HG03108 (cell line): ENCODE measurements around the gene NLRC3.
"Not testable (repeated sequence)": the region's sequence is repeated elsewhere in the genome, so short reads cannot be mapped to it uniquely, and the experiment has no call there.

Experiments
- ATAC-seq: cut with Tn5 transposase; IDR thresholded peaks from one replicate; pipeline ENCODE4 v1.9.1; 2021; ENCODE audit warnings: moderate library complexity; ENCODE audit not compliant: unreplicated experiment

NLRC3 gene

DNA sequence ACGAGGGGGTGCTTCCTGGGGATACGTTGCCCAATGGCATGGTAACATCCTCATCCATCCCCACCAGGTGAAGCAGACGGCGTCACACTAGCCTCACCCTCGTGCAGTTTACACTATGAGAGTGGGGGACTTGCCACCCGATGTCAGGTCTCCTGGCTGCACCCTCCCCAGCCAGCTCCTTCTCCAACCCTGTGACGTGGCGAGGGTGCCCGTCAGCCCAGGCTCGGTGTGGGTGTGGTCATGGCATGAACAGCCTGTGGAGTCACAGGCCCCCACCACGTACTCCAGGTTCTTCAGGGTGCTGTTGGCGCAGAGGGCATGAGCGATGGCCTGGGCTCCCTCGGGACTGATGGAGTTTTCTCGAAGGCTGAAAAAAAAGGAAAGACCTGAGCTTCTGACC lies 28.3 kb downstream of the NLRC3 start:
- no peak for ATAC-seq

DNA sequence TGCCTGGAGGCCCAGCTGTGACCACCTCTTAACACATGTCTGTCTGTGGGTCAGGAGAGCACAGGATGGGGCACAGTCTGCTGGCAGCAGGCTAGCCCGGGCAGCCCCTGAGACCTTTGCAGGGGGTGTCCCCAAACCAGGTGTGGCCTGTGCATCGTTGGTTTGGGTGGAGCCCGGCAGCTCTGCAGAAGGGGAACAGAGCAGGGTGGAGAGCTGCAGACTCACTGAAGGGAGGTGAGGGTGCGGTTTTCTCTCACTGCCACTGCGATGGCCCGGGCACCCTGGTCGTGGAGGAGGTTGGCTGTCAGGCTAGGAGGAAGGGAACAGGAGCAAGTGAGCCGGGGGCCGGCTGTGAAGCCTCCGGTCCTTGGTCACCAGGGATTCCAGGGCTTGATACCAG lies 28.8 kb downstream of the NLRC3 start:
- no peak for ATAC-seq

DNA sequence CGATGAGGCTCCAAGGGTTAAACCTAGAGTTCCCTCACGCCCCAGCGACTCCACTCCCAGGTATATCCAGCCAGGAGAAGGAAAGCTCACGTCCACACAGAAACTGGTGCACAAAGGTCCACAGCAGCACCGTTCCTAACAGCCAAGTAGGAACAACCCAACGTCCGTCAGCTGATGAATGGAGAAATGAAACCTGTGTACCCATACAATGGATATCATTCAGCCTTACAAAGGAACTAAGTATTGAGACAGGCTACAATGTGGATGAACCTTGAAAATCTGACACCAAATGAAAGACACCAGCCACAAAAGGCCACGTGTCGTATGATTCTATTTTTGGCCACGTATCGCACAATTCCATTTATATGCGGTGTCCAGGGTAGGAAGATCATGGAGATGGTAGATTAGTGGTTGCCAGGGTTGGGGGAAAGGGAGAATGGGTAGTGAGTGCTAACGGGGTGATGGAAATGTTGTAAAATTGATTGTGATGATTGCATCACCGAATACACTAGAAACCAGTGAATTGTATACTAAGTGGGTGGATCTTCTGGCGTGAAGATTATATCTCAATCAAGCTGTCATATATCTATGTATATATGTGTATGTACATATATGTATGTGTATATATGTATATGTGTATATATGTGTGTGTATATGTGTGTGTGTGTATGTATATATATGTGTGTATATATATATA lies 30.1 kb downstream of the NLRC3 start:
- ATAC-seq, result no peak

DNA sequence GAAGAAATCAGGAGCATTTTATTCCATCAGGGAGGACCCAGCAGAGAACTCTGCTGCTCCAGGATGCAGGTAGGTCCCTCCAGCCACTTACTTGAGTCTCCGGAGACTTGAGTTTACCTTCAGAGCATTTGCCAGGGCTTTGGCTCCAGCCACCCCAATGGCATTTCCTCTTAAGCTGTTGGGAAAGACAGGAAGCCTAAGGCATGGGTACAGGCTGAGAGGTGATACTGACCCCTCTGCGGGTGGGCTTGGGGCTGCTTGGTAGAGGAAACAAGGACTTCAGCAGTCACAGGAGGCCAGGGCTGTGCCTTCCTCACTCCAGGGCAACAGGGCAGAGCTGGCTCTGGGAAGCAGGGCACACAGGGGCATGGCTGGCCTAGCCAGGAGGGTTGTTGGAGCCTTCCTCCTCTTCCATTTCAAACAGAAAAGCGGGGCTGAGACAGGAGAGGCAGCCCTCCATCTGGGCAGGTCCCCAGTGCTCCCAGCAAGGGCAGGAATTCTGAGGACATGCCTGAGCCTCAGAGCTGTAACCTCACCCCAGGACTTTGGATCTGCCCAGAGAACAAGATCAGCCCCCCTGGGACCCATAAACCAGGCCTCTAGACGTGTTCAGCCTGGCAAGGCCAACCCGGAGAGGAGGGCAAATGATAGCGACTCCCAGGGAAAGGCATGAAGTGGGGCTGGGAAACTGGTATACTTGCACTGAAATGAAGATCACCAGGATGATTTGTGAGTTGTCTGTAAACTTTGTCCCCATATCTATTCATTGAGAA lies 34.4 kb downstream of the NLRC3 start:
- ATAC-seq, result no peak

DNA sequence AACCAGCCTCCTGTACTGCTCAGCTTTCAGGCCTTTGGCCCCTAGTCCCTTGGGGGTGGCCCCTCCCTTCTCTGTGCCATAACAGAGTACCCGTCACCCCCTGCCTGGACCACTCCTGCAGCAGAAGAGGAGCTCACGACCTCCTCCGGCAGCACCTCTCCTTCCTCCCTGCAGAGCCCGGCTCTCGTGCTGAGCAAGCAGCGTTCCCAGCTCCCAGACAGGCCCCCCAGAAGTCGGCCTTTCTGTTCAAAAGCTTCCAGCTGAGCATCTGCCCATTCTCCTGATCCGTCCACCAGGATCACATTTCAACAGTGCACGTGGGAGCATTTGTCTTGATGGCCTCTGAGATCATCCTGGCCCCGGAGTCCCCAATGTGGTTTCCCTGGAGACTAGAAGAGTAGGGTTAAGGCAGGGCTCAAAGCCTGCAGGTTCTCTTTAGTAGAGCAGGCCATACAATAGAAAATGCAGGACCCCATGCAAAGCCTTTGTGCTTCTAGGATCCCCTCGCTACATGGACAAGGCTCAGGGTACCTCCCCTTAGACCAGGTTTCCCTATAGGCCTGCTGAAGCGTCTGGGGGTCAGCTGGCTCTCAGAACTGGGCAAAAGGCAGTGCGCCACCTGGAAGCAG lies 35.6 kb downstream of the NLRC3 start:
- no peak for ATAC-seq

DNA sequence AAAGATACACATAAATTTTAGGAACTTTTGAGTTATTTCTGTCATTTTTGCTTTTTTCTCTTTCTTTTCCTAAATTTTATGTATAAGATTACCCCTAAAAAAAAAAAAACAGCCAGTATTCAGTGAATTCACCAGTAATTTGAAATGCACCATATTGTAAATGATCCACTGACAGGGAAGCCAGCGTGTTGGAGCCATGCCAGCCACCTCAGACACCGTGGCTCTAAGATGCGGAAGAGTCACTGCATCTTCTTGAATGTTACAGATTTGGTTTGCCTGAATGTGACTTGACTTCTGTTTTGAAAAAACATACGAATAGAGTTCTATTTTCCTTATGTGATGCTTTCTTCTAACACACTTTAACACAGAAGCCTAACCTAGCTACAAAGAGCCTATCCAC lies 39.0 kb downstream of the NLRC3 start:
- ATAC-seq, result no peak

DNA sequence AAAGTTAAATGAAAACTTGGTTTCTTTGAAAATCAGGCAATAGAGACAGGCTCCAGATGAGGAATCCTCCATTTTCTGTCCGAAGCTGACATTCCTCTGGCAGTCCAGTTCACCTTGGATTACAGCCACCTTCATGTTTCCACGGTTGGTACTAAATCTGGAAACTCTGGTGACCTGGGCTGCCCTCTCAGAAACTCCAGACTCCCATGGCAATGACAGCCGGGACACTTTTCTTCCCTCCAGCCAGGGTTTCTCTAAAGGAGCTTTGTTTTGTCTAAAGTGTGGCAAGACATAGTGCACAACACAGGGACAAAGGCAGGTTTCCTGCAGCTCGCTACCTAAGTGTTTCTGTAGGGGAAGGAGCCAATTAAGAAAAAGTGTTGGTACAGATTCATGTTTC lies 40.4 kb downstream of the NLRC3 start:
- no peak for ATAC-seq

DNA sequence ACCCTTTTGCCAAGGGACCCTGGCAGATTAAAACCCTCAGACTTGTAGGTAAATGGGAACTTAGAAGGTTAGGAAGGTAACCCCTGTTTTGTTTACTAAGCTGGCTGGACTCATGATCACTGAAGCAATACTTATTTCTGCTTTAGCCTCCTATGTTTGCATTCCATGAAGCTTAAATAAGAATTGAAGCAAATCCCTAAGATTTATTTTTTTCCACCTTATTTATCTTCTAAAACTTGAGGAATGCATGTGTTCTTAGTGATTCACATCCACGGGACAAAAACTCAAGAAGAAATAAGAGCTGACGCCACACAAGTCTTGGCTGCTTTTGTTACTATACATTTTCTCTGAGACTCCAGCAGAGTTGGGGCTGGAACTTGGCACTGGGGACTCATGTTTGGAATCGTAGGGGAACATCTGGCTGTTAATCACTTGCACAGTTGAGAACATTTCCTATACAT lies 40.9 kb downstream of the NLRC3 start:
- ATAC-seq, result no peak

DNA sequence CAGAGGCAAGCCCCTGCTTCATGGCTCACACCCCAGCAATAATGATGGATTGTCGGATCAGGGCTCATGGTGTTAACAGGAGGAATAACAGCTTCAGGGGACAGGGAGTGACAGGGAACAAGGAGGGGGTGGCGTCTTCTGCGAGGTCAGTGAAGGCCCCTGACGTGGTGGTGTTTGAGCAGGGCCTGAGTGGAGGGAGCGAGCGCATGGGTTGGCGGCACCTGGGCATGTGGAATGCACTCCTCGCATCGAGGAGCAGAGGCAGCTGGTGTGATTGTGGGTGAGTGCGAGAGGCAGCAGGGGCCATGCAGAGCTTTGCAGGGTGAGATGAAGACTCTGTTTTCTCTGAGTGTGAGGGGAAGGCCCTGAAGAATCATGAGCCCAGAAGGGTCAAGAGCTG lies 43.1 kb downstream of the NLRC3 start:
- ATAC-seq, result no peak

DNA sequence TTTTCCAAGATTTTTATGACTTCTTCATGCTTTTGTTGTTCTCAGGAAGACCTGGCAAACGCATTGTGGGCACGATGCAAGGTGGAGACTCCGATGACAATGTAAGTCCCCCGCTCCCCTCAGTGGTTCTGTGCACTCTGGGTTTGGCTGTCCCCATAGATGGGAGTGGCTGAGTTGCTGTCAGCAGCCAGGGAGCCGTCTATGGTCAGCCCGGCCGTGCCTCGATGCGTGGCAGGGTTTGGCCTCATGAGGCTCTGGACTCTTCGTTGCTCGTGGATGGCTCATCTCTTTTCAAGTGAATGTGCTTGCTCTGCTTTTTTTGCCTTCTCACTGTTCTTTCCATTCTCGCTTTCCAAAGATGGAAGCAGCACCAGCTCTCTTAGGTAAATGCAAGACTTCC lies 44.5 kb downstream of the NLRC3 start:
- ATAC-seq, result no peak

DNA sequence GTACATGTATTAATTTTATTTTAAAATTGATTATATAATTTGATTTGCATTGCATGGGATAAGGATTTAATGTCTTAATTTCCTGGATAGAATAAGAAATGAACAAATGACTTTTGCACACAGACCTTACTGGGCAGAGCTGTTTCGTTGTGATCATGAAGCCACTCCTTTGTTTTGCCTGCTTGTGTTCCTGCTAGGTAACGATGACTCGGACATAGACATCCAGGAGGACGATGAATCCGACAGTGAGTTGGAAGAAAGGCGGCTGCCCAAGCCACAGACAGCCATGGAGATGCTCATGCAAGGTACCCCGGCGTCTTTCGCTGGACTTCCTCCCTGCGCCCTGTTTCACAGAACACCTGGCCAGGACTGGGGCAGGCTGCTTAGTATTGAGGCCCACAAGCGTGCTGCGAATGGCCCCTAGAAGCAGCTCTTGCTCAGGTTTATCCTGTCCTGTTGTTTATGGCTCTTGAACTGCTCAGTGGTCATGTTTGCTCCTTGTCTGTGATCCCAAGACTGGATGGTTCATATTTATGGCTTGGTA lies 46.8 kb downstream of the NLRC3 start:
- ATAC-seq, result no peak

DNA sequence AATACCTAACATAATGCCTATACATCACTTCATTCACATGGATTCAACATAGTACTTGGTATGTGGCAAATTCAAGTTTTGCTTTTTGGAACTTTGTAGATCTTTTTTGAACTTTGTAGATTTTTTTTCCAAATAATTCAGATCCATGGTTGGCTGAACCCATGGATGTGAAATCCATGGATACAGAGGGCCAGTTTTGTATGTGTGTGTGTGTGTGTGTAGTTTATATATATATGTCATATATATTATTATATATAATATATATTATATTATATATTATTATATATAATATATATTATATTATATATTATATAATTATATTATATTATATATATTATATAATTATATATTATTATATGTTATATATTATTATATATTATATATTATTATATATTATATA lies 48.0 kb downstream of the NLRC3 start:
- ATAC-seq, result no peak

DNA sequence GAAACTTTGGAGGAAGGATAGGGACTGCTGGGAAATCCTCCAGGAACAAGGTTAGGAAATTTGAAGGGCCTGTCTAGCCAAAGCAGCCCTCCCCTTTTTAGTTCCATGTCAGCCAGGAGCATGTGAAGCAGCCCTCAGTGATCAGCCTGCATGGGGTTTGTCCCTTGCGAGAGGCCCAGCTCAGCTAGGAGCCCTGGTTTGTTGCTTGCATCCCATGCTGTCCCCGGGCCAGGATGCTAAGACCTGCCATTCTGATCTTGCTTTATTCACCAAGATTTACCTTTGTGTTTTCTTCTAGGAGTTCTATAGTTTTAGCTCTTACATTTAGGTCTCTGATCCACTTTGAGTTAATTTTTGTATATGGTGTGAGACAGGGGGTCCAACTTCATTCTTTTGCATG lies 48.8 kb downstream of the NLRC3 start:
- ATAC-seq, result no peak

DNA sequence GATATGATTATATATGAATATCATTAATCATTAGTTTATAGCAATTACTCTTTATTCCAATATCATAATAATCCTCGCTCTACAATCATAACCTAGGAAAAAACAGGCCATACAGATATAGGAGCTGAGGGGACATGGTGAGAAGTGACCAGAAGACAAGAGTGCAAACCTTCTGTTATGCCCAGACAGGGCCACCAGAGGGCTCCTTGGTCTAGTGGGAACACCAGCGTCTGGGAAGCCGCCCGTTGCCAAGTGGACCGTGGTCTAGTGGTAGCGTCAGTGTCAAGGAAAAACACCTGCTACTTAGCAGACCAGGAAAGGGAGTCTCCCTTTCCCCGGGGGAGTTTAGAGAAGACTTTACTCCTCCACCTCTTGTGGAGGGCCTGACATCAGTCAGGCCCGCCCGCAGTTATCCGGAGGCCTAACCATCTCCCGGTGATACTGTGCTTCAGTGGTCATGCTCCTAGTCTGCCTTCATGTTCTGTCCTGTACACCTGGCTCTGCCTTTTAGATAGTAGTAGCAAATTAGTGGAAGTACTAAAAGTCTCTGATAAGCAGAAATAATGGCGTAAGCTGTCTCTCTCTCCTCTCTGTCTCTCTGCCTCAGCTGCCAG lies 49.9 kb downstream of the NLRC3 start:
- not testable (repeated sequence) for ATAC-seq

DNA sequence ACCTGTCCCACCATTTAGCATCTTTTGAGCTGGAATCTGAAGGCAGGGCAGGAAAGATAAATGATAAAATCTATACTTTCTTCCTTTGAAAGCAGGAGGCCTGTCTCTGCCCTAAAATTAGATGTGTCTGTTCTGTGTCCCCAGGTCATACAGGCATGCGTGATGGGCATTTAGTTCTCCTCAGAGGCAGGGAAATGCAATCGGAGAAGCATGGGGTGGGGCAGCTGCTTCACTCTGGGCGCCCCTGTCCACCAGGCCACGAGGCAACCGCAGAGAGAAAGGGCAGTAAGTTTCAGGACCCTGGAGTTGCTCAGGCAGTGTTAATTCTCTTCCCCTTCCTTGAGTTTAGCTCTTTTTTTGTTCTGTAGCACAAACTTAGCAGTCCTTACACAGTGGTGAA lies 51.3 kb downstream of the NLRC3 start:
- no peak for ATAC-seq

DNA sequence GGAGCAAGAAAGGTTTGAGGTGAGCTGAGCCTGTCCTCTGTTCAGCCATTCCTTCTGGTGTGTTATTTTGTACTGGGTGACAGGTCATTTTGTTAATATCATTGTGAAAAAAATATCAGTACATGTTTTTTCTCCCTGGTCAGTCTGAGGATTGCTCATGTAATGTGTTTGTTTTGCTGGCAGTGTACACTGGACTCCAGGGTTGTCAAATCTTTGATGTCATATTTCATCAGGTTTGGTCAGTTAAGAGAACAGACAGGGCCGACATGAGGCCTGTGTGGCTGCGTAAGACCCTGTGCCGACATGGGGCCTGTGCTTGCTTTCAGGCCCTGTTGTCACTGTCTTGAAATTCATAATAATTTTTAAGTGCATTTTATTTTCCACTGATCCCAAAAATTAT lies 53.9 kb downstream of the NLRC3 start:
- no peak for ATAC-seq

DNA sequence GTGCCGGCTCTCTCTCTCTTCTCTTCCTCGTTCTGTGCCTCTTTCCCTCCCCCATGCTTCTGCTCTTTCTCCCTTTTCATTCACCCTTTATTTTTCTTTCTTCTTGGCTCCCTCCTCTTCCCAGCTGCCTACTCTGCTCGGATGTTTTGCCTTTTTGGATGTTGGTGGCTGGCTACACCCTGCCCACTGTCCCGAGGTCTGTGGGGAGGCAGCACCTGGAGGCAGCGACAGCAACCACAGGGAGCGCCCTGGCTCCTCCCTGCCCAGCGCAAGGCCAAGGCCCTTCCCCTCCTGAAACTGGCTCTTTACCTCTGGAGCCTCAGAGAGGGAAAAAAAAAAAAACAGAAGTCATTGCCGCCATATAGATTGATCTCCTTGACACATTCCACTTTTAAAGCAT lies 56.4 kb downstream of the NLRC3 start:
- ATAC-seq, result no peak

DNA sequence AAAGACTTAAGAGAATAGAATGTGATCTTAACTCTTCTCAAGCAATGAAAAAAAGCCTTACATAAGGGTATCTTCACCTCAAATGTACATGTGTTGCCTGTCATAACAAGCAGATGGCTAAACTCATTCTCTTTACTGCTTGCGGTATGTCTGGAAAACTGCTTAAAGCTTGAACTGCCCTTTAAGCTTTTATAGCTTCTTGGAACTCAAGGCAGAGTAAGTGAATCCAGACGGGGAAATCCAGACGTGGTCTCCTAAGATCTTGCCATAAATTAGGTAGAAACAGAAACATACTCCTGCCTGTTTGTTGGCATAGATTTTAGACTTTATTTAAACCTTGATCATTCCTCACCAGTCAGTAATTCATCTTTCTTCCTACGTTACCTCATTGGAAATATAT lies 56.8 kb downstream of the NLRC3 start:
- ATAC-seq, result no peak

DNA sequence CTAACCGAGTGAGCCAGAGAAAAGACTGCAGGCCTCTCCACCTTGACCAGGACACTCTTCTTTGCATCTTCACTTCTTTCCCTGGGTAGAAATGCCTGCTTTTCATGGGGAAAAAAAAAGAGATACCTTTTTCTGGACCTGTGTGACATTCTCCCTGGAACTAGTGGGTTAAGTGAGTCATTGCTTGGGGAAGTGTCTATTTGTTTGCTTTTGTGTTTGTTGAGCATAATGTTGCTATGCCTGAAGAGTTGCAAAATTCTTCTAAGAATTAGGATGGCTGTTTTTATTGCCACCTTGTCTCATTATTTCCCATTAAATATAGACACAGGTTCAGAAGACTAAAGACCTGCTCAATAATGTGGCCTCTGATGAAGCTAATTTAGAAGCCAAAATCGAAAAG lies 57.6 kb downstream of the NLRC3 start:
- no peak for ATAC-seq

DNA sequence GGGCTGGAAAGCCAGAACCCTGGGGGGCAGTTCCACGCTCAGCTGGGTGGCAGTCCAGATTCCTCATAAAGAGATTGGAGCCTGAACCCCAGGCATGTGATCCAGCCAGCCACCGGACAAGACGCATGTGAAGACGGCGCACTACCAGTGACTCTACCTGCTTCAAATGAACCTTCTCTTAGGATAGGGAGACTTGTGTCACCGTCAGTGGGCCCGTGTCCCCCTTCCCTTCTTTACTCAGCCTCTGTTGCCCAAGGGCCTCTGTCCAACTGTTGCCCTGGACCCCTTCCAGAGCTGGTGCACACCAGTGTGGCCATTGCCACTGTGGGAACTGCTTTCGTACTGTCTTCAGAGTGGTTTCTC lies 58.2 kb downstream of the NLRC3 start:
- no peak for ATAC-seq

DNA sequence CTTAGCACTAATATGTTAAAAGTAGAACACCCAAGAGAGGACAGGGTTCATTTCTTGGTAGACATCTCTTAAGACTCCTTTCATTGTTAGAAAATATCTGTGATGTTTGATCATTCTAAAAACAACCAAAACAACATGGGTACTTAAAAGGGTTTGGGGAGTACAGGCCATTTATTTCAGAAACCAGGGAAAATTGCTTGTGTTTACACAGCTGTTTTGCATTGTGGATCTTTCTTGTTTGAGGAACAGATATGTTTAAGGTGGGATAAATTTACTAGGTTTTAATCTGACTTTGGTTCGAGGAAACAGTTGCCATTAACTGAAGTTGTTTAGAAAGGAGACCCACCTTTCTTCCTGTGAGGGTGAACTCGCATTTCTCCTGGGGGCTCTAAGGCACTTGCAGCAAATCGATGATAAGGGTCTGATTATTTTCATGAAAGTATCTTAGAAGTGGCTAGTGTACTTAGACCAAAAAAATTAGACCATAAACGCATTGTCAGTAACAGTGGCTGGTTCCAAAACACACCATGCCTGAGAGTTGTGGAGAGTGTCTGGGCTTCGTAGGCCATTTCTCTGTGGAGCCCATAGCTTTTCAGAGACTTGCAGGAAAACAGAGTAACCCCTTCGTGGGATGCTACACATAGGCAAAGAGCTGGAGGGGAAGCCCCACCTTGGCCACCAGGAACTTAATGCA lies 58.8 kb downstream of the NLRC3 start:
- no peak for ATAC-seq
